Measurements from ENCODE around the gene SLC7A10.

SLC7A10 gene

DNA sequence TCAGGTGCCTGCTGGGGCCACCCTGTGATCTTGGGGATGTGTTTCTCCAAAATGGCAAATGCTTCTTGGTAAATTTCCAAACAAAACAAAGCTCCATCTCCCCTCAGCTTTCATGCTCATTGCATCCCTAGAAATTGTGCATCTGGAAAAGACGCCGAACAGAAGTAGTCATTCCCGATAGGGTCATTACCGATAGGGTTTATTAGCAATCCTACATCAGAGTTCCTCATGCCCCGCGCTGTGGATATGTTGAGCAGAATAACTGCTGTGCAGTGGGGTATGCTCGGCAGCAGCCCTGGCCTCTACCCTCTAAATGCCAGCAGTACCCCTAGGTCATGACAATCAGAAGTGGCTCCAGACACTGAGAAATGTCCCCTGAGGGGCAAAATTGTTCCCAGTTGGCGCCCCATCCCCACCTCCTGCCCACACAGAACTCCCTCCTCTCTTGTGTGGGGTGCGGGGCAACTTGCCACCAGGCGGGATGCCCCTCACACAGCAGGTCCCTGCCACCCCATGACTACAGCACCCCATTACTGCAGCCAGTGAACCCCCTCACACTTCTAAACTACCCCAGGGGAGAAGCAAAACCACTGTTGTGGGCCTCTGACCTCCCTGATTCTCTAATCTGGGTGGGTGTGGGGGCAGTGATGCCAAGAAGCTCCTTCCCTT, 13.0 kb upstream of the SLC7A10 start:
- Histone ChIP-seq H4K20me1 (ENCODE audit: insufficient read depth, low read length) (0 out of 2 replicates have a peak, but pooled peaks cover 3% of the 10 kb centered on the region), H3K36me3 (ENCODE audit: insufficient read depth, low read length) (no peaks in the 10 kb centered on the region), H3K9ac (ENCODE audit: low read depth, low read length) (no peak overlapping the region), H3K4me3 (ENCODE audit: low read depth in 1 of 2, low read length in 2 of 2) (no peak overlapping the region), H3K9me3 (ENCODE audit: insufficient read depth, low read length, severe bottlenecking) (no peaks in the 10 kb centered on the region), H3K27ac (ENCODE audit: low read length) (no peak overlapping the region), H3K27me3 (ENCODE audit: insufficient read depth, low read length, poor library complexity) (no peaks in the 10 kb centered on the region), H3K4me2 (ENCODE audit: insufficient read depth, low read length) (no peak overlapping the region), H2AFZ (ENCODE audit: low read depth, low read length) (no peak overlapping the region), H3K79me2 (ENCODE audit: insufficient read depth, low read length) (no peaks in the 10 kb centered on the region), H3K4me1 (ENCODE audit: insufficient read depth, low read length) (no peaks in the 10 kb centered on the region)
- no peak for DNase-seq
- no peak for ATAC-seq (ENCODE audit: insufficient read depth, low read depth)
- TF ChIP-seq EZH2 (IDR thresholded peaks at IDR 0.05; ENCODE audit: borderline replicate concordance, low read depth, low read length, severe bottlenecking): no peak
- TF ChIP-seq, protein P1, sequence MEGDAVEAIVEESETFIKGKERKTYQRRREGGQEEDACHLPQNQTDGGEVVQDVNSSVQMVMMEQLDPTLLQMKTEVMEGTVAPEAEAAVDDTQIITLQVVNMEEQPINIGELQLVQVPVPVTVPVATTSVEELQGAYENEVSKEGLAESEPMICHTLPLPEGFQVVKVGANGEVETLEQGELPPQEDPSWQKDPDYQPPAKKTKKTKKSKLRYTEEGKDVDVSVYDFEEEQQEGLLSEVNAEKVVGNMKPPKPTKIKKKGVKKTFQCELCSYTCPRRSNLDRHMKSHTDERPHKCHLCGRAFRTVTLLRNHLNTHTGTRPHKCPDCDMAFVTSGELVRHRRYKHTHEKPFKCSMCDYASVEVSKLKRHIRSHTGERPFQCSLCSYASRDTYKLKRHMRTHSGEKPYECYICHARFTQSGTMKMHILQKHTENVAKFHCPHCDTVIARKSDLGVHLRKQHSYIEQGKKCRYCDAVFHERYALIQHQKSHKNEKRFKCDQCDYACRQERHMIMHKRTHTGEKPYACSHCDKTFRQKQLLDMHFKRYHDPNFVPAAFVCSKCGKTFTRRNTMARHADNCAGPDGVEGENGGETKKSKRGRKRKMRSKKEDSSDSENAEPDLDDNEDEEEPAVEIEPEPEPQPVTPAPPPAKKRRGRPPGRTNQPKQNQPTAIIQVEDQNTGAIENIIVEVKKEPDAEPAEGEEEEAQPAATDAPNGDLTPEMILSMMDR (IDR thresholded peaks at IDR 0.05; ENCODE audit: borderline replicate concordance, extremely low read depth, low read length, poor library complexity, severe bottlenecking): no peak

DNA sequence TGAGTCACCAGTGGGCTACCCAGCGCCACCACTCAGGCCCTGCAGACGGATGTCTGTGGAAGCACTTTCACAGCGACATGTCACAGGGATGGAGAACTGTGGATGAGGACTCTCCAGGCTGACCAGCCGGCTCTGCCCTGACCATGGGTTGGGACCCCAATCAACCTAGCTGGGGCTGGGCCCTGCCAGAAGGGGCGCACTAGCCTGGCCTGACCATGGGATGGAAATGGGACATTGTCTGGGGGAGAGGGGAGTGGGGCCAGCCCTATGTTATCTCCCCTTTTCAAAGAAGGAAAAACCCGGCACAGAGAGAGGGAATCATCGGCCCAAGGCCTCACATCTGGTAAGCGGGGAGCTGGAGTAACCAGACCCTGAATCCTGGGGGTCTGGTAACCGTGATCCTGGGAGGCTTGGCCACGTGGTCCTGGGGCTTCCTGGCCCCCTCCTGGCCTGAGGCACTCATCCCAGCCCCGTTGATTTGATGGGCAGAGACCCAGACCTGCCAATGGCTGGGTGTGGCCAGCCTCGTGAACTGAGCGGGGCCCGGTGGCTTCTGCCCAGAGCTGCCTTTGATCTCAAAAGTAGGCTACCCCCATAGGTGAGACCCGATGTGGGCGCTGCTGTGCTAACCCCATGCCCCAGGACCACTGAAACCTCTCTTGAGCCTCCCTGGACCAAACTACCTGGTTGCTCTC, 11.2 kb upstream of the SLC7A10 start:
- no peak for ATAC-seq (ENCODE audit: insufficient read depth, low read depth)

DNA sequence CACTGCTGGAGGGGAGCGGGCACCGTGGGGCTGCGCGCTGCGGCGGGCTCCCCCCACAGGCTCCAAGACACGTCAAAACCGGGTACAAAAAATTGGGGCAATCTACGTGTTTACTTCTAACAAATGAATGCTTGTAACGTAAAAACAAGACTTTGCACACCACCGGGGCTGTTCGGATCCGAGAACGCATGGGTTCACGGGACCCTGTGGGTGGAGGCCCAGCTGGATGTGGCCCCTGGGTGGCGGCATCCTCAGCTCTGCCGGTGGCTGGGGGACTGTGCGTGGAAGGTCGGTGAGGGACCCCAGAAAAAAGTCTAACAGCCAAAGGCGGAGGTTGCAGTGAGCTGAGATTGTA, 10.3 kb upstream of the SLC7A10 start:
- H3K4me3 ChIP-seq (ENCODE audit: low read depth in 1 of 2, low read length in 2 of 2): no peak overlapping the region
- H2AFZ ChIP-seq (ENCODE audit: low read depth, low read length): no peak overlapping the region
- H3K27ac ChIP-seq (ENCODE audit: low read length): no peak overlapping the region
- H3K79me2 ChIP-seq (ENCODE audit: insufficient read depth, low read length): no peaks in the 10 kb centered on the region
- H4K20me1 ChIP-seq (ENCODE audit: insufficient read depth, low read length): 0 out of 2 replicates have a peak, but pooled peaks cover 2% of the 10 kb centered on the region
- H3K4me2 ChIP-seq (ENCODE audit: insufficient read depth, low read length): no peak overlapping the region
- H3K9me3 ChIP-seq (ENCODE audit: insufficient read depth, low read length, severe bottlenecking): no peaks in the 10 kb centered on the region
- no peaks in the 10 kb centered on the region for H3K36me3 ChIP-seq (ENCODE audit: insufficient read depth, low read length)
- H3K27me3 ChIP-seq (ENCODE audit: insufficient read depth, low read length, poor library complexity): no peaks in the 10 kb centered on the region
- DNase-seq (no peak), ATAC-seq (ENCODE audit: insufficient read depth, low read depth) (no peak)
- no peak overlapping the region for H3K9ac ChIP-seq (ENCODE audit: low read depth, low read length)
- TF ChIP-seq, protein P1 (IDR thresholded peaks at IDR 0.05; ENCODE audit: borderline replicate concordance, extremely low read depth, low read length, poor library complexity, severe bottlenecking): no peak
- no peak for TF ChIP-seq EZH2 (IDR thresholded peaks at IDR 0.05; ENCODE audit: borderline replicate concordance, low read depth, low read length, severe bottlenecking)
- no peaks in the 10 kb centered on the region for H3K4me1 ChIP-seq (ENCODE audit: insufficient read depth, low read length)

More for the DNA sequence above, 11.2 kb upstream of the SLC7A10 start:
- H3K9me3 ChIP-seq (ENCODE audit: insufficient read depth, low read length, severe bottlenecking): no peaks in the 10 kb centered on the region
- no peaks in the 10 kb centered on the region for H3K36me3 ChIP-seq (ENCODE audit: insufficient read depth, low read length)
- H3K27ac ChIP-seq (ENCODE audit: low read length): no peak overlapping the region
- H3K4me3 ChIP-seq (ENCODE audit: low read depth in 1 of 2, low read length in 2 of 2): no peak overlapping the region
- no peaks in the 10 kb centered on the region for H3K79me2 ChIP-seq (ENCODE audit: insufficient read depth, low read length)
- TF ChIP-seq, protein P1 (IDR thresholded peaks at IDR 0.05; ENCODE audit: borderline replicate concordance, extremely low read depth, low read length, poor library complexity, severe bottlenecking): no peak
- TF ChIP-seq EZH2 (IDR thresholded peaks at IDR 0.05; ENCODE audit: borderline replicate concordance, low read depth, low read length, severe bottlenecking): no peak
- H2AFZ ChIP-seq (ENCODE audit: low read depth, low read length): no peak overlapping the region
- no peaks in the 10 kb centered on the region for H3K4me1 ChIP-seq (ENCODE audit: insufficient read depth, low read length)
- H3K9ac ChIP-seq (ENCODE audit: low read depth, low read length): no peak overlapping the region
- H3K4me2 ChIP-seq (ENCODE audit: insufficient read depth, low read length): no peak overlapping the region
- H3K27me3 ChIP-seq (ENCODE audit: insufficient read depth, low read length, poor library complexity): no peaks in the 10 kb centered on the region
- H4K20me1 ChIP-seq (ENCODE audit: insufficient read depth, low read length): 0 out of 2 replicates have a peak, but pooled peaks cover 3% of the 10 kb centered on the region
- no peak for DNase-seq
